Prostate gland (tissue), 2 donors: ENCODE data around the gene CDHR1. TPM values are rescaled to one million over a fixed set of nuclear protein-coding genes. Genes with fewer than 3 reads are reported as not detected.
A peak's percentile ranks its signal among the peaks of the same experiment; 100 is the strongest.

Experiments
- DNase-seq: peaks from one replicate; pipeline ENCODE4 v3.0.0-alpha.2; 2019; ENCODE audit warnings: low spot score
- H3K27ac ChIP-seq, 2 donors: fragments of 200-600 bp; sonication (generic); 2 replicates each; pipeline ENCODE4 v1.5.1; 2017 to 2019
- H3K27me3 ChIP-seq: fragments of 200-600 bp; sonication (generic); replicated peaks from 2 replicates; pipeline ENCODE4 v1.5.1; 2019; ENCODE audit not compliant: insufficient read depth
- H3K36me3 ChIP-seq, 2 donors: fragments of 200-600 bp; sonication (generic); 1 replicate in 1 of 2; 2 replicates in 1 of 2; pipeline versions ENCODE4 v1.5.1 to v1.8.1; 2017 to 2019
- H3K4me1 ChIP-seq: fragments of 200-600 bp; sonication (generic); replicated peaks from 2 replicates; pipeline ENCODE4 v1.5.1; 2019
- H3K4me3 ChIP-seq, 2 donors: fragments of 200-600 bp; sonication (generic); 2 replicates each; pipeline ENCODE4 v1.5.1; 2017 to 2019
- H3K9me3 ChIP-seq: fragments of 200-600 bp; sonication (generic); 2 replicates; pipeline ENCODE4 v1.5.1; 2017
- POLR2A ChIP-seq: fragments of 450-650 bp; IDR thresholded peaks from one replicate; pipeline ENCODE4 v1.6.1; 2016; ENCODE audit warnings: antibody characterized with exemption, mild to moderate bottlenecking
- POLR2AphosphoS5 ChIP-seq: sonication (generic); formaldehyde crosslinking; IDR thresholded peaks from one replicate; pipeline ENCODE4 v1.6.1; 2017; ENCODE audit warnings: antibody characterized with exemption
- WGBS: methylation state at CpG from one replicate; pipeline ENCODE4 v1.1.5; 2018; 5-methylcytosine and 5-hydroxymethylcytosine counted together
- intact Hi-C: fragments of 100-400 bp; cut with DNase I; formaldehyde crosslinking; loops from one replicate; pipeline ENCODE4 v1.14.2; 2022
- total RNA-seq, 2 donors: library from RNA; depleted of rRNA; stranded (reverse); fragments of >200 nt; gene quantifications; one replicate each; pipeline ENCODE4 v1.1.0, GENCODE V29; 2016
- TF ChIP-seq, protein P1 (sequence below), 4 experiments: fragments of 200-600 bp in 2 of 4; fragments of 450-650 bp in 2 of 4; sonication (generic) in 2 of 4; IDR thresholded peaks; 1 replicate in 3 of 4; 2 replicates in 1 of 4; pipeline ENCODE4 v1.5.1; 2016 to 2019; ENCODE audit warnings: antibody characterized with exemption in 4 of 4, mild to moderate bottlenecking in 2 of 4, moderate library complexity in 2 of 4

CDHR1 gene
- total RNA-seq, 2 donors from 2014 or later = 0.45 to 0.82 TPM

DNA sequence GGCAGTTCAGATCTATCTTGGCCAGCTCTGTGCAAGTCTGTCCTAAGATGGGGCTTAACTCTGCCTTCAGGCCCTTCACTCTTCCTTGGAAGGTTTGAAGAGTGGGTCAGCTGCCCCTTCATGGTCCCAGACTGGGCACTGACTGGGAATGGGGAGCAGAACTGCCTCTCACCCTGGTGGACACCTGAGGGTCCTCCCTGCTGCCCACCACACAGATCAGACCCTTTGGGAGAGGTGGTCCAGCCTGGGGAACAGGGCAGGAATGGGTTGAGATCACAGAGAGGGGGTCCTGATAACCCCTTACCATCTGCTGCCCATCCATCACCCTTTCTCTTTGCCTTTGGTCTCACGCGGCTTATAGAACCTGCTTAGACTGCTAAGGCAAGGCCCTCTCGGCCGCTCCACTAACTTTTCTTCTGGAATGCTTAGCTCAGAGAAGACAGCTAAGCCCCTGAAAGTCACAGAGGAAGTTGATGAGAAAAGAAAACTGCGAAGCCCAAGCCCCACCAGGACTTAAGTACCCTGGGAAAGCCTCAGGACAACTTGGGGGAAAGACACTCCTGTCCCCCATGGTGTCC lies 402 bp upstream of the CDHR1 start:
- no peak for DNase-seq
- WGBS = 29% methylated on average over 5 of the region's 5 CpGs
- intact Hi-C loops = no loop called here
- Histone ChIP-seq H3K4me3 (peak overlapping the region; percentile 33 to 42), H3K36me3 (no peaks in the 10 kb centered on the region), H3K9me3 (no peaks in the 10 kb centered on the region), H3K27me3 (peaks cover 5% of the 10 kb centered on the region), H3K27ac (no peak overlapping the region), H3K4me1 (no peaks in the 10 kb centered on the region)
- TF ChIP-seq POLR2AphosphoS5 = no peak
- TF ChIP-seq, protein P1, sequence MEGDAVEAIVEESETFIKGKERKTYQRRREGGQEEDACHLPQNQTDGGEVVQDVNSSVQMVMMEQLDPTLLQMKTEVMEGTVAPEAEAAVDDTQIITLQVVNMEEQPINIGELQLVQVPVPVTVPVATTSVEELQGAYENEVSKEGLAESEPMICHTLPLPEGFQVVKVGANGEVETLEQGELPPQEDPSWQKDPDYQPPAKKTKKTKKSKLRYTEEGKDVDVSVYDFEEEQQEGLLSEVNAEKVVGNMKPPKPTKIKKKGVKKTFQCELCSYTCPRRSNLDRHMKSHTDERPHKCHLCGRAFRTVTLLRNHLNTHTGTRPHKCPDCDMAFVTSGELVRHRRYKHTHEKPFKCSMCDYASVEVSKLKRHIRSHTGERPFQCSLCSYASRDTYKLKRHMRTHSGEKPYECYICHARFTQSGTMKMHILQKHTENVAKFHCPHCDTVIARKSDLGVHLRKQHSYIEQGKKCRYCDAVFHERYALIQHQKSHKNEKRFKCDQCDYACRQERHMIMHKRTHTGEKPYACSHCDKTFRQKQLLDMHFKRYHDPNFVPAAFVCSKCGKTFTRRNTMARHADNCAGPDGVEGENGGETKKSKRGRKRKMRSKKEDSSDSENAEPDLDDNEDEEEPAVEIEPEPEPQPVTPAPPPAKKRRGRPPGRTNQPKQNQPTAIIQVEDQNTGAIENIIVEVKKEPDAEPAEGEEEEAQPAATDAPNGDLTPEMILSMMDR (IDR thresholded peaks at IDR 0.05) = no peak
- TF ChIP-seq POLR2A = no peak

DNA sequence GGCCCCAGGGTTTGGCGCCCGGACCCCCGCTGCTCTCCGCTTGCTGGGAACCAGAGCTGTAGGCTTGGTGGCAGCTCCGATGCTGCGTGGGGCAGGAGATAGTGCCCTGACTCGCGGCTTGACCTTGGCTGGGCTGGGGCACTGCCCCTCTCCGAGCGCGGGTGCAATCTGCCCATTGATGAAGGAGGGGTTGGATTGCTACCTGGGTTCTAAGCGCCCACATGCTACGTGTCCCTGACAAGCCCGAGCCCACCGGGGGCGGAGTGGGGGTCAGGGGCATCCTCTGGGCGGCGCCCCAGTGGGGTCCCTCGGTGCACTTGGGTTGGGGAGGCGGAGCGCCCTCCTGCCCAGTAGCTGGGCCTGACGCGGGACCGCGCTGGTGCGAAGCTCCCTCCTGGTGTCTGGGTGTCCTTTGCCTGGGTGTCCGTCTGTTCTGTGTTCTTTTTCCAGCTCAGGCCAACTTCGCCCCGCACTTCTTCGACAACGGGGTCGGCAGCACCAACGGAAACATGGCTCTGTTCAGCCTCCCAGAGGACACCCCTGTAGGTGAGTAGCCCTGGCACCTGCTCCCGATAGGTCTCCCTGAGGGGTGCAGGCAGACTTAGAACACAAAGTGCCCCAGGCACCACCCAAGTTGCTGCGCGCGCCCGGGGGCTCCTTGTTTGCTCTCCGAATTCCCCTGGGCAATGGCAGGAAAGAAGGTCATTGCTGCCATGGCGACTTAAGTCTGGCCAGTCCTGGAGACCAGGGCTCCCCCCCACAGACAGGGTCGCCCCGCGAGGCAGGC lies 900 bp downstream of the CDHR1 start:
- intact Hi-C loops = no loop called here
- Histone ChIP-seq H3K36me3 (no peaks in the 10 kb centered on the region), H3K4me1 (no peaks in the 10 kb centered on the region), H3K4me3 (peak overlapping the region; percentile 33 to 42), H3K27me3 (peaks cover 5% of the 10 kb centered on the region), H3K9me3 (no peaks in the 10 kb centered on the region), H3K27ac (no peak overlapping the region)
- no peak for TF ChIP-seq POLR2A
- no peak for TF ChIP-seq POLR2AphosphoS5
- TF ChIP-seq, protein P1 (IDR thresholded peaks at IDR 0.05) = no peak
- no peak for DNase-seq
- 25% methylated on average over 43 of the region's 43 CpGs for WGBS

DNA sequence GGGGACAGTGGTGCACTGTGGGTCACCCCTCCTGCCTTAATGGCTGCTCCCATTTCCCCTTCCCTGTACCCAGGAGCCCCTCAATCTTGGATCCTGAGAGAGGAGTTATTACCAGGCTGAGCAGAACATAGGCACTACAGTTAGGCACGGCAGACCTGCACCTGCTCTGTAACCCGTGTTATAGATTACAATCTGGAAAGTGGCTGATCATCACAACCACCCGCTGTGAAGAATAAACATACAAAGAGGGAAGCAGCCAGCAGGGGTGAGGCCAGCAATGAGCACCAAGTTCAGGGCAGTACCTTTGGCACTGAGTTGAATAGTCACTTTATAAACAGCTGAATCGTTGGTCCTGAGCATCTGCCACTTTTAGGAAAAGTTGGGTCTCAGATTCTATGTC lies 1.7 kb downstream of the CDHR1 start:
- WGBS = 15% methylated on average over 4 of the region's 4 CpGs
- intact Hi-C loops = no loop called here
- TF ChIP-seq POLR2AphosphoS5 = no peak
- TF ChIP-seq, protein P1 (IDR thresholded peaks at IDR 0.05) = no peak
- TF ChIP-seq POLR2A = no peak
- Histone ChIP-seq H3K36me3 (no peaks in the 10 kb centered on the region), H3K27ac (no peak overlapping the region), H3K9me3 (no peaks in the 10 kb centered on the region), H3K4me3 (no peak overlapping the region), H3K27me3 (peaks cover 5% of the 10 kb centered on the region), H3K4me1 (no peaks in the 10 kb centered on the region)
- no peak for DNase-seq

DNA sequence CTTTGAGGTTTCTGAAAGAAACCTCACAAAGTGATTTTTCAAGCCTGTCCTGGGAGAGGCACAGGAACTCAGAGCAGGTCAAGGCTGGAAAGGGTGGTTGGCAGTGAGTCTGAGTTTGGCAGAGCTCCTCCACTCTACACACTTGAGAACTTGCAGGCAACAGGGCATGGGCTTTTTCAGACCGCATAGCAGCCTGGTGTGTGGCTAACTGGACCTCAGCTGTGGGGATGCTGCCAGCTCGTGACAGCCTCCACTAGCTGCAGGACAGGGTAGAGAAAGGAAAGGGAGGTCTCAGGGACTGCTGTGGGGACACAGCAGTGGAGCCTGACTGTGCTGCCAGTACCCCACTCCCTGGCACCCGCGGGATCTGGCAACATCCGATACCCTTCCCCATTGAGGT lies 2.6 kb downstream of the CDHR1 start:
- TF ChIP-seq POLR2AphosphoS5 = no peak
- TF ChIP-seq, protein P1 (IDR thresholded peaks at IDR 0.05) = no peak
- no peak for TF ChIP-seq POLR2A

DNA sequence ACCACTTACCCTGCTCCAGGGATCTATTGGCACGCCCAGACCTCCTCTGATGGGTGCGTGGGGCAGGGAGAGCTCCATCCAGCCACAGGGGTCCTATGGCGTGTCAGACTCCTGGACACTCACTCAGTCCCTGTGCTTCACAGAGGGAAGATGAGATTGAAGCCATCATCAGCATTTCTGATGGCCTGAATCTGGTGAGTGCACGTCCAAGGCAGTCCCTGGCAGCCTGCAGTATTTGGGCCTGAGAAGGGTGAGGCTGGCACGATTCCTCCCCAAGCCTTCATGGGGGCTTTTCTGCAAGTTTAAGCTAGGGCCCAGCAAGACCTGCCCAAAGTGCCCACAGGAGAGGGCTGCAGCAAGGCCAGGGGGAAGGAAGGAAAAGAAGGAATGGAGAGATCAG lies 3.3 kb downstream of the CDHR1 start:
- H3K36me3 ChIP-seq = no peaks in the 10 kb centered on the region
- TF ChIP-seq POLR2AphosphoS5 = no peak
- TF ChIP-seq, protein P1 (IDR thresholded peaks at IDR 0.05) = no peak
- 70% methylated on average over 5 of the region's 5 CpGs for WGBS
- intact Hi-C loops = no loop called here
- no peaks in the 10 kb centered on the region for H3K4me1 ChIP-seq
- peaks cover 5% of the 10 kb centered on the region for H3K27me3 ChIP-seq
- no peak overlapping the region for H3K4me3 ChIP-seq
- no peaks in the 10 kb centered on the region for H3K9me3 ChIP-seq
- no peak for DNase-seq
- no peak overlapping the region for H3K27ac ChIP-seq

More for the DNA sequence above, 2.6 kb downstream of the CDHR1 start:
- intact Hi-C loops = no loop called here
- H3K27ac ChIP-seq = no peak overlapping the region
- H3K9me3 ChIP-seq = no peaks in the 10 kb centered on the region
- H3K27me3 ChIP-seq = peaks cover 5% of the 10 kb centered on the region
- DNase-seq = no peak
- no peak overlapping the region for H3K4me3 ChIP-seq
- H3K36me3 ChIP-seq = no peaks in the 10 kb centered on the region
- no peaks in the 10 kb centered on the region for H3K4me1 ChIP-seq
- WGBS = 73% methylated on average over 5 of the region's 5 CpGs
